HG03571 (cell line): Measurements from ENCODE around the gene ZNF84.

ENCODE experiments used
- ATAC-seq: cut with Tn5 transposase; IDR thresholded peaks from one replicate; pipeline ENCODE4 v1.9.1; 2021; ENCODE audit not compliant: unreplicated experiment

The ZNF84 gene

DNA sequence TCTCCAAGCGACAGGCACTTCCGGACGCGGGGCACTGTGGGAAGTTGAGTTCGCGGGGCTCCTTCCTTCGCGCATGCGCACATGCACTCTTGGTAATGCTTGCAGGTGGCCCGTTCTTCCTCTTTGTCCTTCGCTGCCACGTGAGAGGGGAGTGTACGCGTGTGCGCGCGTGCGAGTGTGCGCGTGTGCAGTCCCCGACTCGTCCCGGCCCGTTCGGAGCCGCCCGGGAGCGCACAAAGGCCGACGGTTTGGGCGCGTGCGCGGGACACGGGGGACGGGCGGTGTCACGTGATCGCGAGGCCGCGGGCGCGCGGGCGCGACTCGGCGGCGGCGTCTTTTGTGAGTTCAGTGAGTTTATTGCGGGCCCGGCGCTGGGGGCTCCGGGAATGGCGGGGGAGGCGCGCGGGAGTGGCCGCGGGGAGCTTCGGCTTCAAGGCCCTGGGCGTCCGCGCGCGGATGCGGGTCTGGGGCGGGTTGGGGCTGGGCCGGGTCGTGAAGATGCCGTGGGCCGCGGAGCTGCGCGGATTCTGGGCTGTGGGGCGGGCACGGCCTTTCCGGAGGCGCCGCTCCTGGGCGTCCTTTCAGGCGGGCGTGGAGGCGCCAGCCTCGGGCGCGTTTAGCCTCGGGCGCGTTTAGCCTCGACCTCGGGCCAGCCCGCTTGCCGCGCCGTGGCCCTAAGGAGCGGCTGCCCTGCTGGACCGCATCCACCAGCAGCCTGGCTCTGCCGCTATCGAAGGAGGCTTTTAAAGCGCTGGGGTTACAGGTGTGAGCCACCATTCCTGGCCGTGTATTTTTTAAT is at the start of gene ZNF84:
Gene ZNF84, plus strand, starts transcription at position 303 of the 799 bp plus-strand sequence. CDS start 3,959 bp downstream, outside the sequence.
- ATAC-seq: peak; percentile 93

DNA sequence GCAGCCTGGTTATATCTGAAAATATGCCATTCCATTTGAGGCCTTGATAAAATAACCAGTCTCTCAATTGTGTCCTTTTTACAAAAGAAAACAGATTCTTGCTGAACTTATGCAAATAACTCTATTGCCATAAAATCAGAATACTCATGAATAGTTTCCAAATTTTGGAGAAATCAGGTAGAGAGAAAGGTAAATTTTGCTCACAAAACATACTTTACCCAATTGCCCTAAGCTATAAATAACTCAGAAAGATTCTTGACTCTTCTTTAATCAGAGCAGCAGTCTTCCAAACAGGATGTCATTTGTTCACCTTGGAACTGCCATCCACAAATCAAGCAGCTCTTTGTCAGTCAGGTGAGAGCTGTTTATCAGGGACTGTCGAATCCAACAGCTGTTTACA is 38.6 kb upstream of the ZNF84 start:
- no peak for ATAC-seq

DNA sequence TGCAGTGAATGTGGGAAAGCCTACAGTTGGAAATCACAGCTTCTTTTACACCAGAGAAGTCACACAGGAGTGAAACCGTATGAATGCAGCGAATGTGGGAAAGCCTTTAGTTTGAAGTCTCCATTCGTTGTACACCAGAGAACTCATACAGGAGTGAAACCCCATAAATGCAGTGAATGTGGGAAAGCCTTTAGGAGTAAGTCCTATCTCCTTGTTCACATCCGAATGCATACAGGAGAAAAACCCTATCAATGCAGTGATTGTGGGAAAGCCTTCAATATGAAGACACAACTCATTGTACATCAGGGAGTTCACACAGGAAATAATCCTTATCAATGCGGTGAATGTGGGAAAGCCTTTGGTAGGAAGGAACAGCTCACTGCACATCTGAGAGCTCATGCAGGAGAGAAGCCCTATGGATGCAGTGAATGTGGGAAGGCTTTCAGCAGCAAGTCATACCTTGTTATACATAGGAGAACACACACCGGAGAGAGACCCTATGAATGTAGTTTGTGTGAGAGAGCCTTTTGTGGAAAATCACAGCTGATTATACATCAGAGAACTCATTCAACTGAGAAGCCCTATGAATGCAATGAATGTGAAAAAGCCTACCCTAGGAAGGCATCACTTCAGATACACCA is 26.5 kb upstream of the ZNF84 start:
- no peak for ATAC-seq

DNA sequence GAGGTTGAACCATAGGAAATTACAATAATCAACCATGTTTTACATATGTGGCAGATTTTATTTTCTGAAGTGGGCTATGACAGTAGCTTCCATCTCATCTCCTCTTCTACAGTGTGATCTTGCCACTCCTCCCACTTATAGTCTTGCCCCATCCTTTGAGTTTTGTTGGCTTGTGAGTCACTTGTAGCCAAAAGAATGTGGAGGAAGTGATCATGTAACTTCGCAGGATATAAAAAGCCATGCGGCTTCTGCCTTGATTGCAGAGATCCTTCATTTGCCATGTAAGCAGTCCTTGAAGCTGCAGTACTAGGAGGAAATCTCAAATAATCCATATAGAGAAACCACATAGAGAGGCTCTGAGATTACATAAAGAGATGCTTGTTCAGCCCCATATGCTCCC is 13.7 kb upstream of the ZNF84 start:
- no peak for ATAC-seq

DNA sequence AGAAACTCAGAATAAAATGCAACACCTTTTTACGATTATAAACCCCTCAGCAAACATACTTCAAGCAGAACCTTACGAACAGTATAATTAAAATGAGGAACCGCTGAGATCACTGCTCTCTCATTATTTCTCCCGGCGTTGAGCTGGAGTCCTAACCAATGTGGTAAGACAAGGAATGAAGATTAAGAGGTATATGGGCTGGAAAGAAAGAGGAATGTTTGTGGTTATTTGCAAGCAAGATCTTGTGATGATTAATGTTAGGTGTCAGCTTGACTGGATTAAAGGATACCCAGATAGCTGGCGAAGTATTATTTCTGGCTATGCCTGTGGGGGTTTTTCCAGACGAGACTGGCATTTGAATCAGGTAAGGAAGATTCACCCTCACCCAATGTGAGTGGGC is 10.3 kb upstream of the ZNF84 start:
- ATAC-seq: no peak

DNA sequence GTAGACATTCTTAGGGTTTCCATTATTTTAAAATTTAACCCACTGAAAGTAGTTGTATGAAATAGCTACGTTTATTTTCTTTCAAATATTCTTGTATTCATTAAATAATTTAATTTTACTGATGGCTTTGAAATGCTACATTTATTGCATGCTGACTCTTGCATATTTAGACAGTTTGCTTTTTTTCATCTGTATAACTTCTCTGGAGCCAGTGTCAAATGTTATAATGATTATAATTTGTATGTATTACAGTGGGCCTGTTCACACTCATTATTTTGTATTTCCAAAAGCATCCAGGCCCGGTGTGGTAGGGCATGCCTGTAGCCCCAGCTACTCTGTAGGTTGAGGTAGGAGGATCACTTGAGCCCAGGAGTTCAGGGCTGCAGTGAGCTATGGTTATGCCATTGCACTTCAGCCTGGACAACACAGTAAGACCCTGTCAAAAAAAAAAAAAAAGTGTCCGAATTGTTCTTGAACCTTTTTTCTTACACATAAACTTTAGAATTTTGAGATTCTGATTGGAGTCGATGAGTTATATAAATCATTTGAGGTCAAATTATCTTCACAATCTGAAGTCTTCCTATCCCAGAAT is 905 bp downstream of the ZNF84 start:
- ATAC-seq: no peak

DNA sequence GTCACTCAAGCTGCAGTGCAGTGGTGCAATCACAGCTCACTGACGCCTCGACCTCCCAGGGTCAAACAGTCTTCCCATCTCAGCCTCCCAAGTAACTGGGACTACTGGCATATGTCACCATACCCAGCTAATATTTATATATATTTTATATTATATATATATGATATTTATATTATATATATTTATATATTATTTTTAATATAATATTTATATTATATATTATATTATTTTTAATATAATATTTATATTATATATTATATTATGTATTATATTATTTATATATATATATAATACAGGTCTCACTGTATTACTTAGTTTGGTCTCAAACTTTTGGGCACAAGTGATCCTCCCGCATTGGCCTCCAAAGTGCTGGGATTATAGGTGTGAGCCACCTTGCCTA is 9.4 kb downstream of the ZNF84 start:
- no peak for ATAC-seq

DNA sequence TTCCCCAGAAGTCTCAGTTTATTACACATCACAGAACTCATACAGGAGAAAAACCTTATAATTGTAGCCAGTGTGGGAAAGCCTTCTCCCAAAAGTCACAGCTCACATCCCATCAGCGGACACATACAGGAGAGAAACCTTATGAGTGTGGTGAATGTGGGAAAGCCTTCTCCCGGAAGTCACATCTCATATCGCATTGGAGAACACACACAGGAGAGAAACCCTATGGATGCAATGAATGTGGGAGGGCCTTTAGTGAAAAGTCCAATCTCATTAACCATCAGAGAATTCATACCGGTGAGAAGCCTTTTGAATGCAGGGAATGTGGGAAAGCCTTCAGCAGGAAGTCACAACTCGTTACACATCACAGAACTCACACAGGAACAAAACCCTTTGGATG is 20.1 kb downstream of the ZNF84 start:
- no peak for ATAC-seq

DNA sequence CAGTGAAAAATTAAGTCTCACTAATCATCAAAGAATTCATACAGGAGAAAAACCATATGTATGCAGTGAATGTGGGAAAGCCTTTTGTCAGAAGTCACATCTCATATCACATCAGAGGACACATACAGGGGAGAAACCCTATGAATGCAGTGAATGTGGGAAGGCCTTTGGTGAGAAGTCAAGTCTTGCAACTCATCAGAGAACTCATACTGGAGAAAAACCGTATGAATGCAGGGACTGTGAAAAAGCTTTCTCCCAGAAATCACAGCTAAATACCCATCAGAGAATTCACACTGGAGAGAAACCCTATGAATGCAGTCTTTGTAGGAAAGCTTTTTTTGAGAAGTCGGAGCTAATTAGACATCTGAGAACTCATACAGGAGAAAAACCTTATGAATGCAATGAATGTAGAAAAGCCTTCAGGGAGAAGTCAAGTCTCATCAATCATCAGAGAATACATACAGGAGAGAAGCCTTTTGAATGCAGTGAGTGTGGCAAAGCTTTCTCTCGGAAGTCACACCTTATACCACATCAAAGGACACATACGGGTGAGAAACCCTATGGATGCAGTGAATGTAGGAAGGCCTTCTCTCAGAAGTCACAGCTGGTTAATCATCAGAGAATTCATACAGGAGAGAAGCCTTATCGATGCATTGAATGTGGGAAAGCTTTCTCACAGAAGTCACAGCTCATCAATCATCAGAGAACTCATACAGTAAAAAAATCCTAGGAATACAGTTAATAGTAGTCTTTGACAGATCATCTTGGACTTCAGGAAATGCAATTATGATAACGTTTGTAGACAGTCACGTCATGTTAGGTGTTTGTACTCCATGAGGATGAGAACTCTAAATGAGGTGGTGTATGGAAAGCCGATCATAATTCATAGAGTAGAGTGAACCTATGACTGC is 21.1 kb downstream of the ZNF84 start:
- no peak for ATAC-seq

DNA sequence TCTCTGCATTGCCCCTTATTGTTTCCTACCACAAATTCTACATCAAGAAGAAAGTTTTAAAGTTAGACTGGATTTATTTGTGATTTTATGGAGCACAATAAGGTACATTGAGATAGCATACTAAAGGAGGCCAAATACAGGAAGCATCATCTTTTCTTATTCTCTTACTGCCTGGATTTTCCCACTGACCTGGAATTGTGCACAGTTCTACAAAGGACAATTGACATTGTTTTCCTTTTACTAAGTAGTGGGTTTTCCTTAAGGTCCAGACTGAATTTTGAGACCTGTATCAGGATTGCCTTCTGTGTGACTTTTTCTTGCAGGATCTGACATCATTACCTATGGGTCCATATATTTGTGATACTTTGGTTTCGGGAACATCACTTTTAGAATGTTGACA is 24.6 kb downstream of the ZNF84 start:
- no peak for ATAC-seq

DNA sequence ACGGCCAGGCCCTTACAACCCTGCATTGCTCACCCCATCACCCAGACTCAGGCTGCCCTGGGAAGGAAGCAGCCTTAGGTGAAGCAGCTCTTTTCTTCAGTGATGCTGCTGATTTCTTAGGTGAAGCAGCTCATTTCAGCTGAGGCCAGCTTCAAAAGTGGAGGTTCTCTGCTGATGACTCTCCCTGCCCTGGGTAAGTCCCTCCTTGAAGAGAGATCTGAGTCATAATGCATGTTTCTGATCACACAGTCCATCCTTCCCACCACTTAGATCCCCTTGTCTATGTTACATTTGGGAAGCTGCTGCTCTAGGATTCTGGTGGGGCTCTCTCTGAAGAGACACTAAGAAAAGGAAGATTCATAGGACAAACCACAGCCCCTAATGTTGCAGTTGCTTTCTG is 26.2 kb downstream of the ZNF84 start:
- no peak for ATAC-seq

DNA sequence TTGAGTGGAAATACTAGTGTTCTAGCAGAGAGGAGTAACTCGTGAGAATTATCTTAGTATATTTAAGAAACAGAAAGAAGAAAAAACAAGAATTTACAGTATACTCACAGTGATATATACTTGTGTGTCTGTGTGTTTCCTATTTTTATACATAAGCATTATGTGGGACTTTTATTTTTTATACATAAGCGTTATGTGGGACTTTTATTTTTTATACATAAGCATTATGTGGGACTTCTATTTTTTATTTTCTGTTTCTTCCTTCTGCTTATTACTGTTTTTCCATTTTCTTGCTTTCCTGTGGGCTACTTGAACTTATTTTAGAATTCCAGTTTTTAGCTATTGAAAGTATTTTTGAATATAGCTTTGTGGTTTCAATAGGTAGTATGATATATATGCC is 36.5 kb downstream of the ZNF84 start:
- ATAC-seq: no peak

DNA sequence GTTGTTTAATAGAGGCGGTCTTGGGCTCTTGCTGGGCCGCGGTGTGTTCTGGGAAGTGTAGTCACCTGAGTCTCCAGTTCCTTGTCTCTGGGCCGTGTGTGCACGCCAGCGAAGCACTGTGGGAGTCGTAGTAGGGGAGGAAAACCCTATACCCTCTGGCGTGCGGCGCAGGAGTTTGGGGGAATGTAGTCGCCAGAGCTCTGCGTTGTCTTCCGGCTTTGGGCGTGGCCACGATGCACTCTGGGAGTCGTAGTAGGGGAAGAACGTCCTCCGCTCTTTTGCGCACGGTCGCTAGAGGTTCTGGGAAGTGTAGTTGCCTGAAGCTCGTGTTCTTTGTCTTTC is 42.7 kb downstream of the ZNF84 start:
- ATAC-seq: peak; percentile 74

DNA sequence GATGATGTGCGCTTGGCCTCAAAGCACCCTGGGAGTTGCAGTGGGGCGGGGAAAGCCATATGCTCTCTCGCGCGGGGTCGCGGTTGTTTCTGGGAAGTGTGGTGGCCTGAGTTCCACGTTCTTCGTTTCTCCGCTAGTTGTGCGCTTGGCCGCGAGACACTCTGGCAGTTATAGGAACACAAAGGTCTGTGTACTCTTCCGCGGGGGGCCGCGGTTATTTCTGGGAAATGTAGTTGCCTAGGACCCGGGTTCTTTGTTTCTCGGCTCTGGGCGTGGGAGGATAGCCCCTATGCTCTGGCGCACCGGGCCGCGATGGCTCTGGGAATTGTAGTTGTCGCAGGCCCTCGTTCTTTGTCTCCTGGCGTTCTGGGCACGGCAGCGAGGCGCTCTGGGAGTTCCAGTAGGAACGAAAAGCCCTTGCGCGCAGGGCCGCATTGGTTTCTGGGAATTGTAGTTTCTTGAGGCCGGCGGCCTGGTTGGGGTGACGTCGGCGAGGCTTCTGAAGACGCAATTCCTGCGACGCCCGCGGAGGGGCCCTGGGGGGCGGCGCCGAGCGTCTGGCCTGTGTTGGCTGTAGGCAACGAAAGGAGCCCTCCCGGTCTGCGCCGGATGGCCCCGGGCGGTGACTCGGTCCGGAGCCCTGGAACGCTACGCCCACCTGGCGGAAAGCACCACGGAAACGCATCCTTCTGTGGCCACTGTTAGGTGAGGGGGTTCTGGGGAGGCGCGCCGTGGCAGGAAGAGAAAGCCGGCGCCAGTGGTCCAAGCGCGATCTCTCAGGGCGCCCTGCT is 43.3 kb downstream of the ZNF84 start, which contains the start of gene ZNF140:
Gene ZNF140, plus strand, starts transcription at position 556 of the 791 bp plus-strand sequence. CDS start 398 bp downstream, outside the sequence.
- ATAC-seq: peak; percentile 66

DNA sequence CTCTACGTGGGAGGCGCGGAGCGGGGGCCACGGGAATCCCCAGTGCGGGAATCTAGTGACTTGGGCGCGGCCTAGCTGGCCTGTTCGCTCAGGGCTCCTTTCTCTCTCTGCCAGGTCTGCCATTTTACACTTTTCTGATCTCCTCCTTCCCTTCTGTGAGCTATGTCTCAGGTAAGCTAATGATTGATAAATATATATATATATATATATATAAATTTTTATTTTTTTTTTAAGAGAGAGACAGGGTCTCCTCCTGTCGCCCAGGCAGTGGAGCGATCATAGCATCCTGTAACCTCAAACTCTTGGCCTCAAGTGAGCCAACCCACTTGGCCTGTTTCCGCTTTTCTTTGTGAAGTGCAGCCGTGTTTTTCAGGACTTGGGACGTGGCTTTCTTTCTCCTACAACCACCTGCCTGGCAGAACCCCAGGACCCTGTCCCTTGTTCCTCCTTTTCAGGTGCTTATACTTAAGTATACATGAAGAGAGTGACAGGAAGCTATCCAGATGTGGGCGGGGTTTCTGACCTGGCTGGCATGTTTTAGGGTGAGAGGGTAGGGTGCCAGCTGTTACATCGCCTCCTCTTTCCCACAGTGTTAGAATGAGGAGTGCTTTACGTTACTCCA is 44.0 kb downstream of the ZNF84 start:
- no peak for ATAC-seq

DNA sequence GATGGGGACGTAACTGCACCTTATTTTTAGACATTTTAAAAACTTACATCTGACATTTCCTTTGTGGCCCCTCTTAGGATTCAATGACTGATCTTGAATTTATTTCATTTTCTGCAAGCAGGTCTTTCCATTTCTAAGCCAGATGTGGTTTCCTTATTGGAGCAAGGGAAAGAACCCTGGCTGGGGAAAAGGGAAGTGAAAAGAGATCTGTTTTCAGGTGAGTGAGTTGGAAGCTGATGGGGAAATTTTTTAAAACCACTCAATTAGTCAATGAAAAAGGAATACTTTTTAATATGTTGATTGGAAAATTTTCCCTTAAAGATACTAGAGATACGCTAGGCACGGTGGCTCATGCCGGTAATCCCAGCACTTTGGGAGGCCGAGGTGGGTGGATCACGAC is 46.0 kb downstream of the ZNF84 start:
- no peak for ATAC-seq

DNA sequence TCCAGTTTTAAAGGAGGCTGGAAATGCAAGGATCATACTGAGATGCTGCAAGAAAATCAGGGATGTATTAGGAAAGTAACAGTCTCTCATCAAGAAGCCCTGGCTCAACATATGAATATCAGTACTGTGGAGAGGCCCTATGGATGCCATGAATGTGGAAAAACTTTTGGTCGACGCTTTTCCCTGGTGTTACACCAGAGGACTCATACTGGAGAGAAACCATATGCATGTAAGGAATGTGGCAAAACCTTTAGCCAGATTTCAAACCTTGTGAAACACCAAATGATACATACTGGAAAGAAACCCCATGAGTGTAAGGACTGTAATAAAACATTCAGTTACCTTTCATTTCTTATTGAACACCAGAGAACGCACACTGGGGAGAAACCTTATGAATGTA is 68.3 kb downstream of the ZNF84 start:
- no peak for ATAC-seq

DNA sequence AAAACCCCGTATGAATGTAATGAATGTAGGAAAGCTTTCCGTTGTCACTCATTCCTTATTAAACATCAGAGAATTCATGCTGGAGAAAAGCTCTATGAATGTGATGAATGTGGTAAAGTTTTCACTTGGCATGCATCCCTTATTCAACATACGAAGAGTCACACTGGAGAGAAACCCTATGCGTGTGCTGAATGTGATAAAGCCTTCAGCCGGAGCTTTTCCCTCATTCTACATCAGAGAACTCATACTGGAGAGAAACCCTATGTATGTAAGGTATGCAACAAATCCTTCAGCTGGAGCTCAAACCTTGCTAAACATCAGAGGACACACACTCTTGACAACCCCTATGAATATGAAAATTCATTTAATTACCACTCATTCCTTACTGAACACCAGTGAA is 68.9 kb downstream of the ZNF84 start:
- ATAC-seq: no peak

DNA sequence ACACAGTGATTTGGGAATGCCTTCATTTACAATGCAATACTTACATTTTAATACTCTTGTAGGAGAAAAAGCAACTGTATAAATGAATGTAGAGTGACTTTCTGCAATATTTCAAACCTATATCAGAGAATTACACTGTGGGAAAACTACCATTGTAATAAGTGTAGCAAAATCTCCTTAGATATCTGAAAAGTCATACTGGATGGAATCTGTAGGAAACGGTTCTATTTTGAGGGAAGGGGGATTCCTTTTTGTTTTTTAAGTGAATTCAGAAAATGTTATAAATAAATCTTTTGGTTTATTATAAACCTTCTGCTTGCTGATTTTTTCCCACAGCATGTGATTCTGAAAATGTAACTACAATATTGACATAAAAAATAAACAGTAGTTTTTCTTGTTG is 69.8 kb downstream of the ZNF84 start:
- ATAC-seq: no peak

DNA sequence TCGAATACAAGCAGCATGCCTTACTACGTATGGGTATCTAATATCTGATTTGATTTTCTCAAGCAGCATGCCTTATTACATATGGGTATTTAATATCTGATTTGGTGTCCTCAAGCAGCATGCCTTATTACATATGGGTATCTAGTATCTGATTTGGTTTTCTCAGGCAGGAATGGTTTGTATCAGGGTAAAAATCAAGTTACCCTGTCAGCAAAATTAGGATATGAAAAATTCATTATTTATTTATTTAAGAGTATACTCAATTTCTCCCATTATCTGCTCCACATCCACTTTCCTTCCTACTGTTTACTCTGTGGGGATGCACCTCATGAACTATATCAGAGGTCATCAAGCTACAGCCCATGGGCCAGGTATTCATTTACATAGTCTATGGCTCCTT is 70.8 kb downstream of the ZNF84 start:
- ATAC-seq: no peak
